Activated CD4-positive, CD25-positive, alpha-beta regulatory T cell (primary cell): ENCODE data around the gene NEUROD1.
"Not testable (repeated sequence)": the region's sequence is repeated elsewhere in the genome, so short reads cannot be mapped to it uniquely, and the experiment has no call there.

Source experiments
- DNase-seq, 4 experiments: peaks; one replicate each; lab custom pipeline; 2025; lab: John Stamatoyannopoulos, UW

Gene NEUROD1

DNA sequence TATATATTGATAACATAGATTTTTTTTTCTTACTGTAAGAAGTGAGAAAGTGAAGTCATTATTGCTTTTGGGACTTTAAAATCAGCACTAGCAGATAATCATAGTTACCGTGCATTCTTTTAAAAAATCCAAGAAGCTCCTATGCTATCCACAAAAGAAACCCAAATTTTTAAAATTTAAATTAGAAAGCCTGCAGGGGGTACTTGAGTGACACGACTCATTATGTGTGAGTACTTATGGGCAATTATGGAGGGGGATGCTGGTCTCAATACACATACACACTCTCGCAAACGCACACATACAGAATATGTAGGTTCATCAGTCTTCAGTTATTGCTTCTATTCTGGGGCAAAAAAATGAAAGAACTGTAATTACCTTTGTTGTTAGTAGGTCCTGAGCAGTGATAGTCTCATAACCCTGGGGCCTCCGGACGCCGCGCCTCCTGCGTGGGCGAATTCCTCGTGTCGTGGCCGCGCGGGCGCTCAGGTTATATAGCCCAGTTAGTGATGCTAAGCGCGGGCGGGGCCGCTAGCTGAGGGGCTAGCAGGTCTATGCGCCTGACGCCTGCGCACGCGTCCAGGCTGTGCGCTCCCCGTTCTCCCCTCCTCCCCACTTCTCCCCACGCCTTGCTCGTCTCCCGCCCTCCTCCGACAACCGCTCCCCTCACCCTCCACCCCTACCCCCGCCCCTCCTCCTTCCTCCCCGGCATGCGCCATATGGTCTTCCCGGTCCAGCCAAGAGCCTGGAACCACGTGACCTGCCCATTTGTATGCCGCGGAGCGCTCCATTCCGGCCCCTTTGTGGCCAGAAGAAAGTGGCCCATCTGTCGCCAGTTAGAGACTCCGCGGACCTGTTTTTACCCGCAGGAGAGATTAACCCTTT is at the start of gene NEUROD1:
TSS of gene NEUROD1 (minus strand) at position 463 of the 882 bp plus-strand sequence. CDS start 1,657 bp downstream, outside the sequence.
- no peak for DNase-seq

DNA sequence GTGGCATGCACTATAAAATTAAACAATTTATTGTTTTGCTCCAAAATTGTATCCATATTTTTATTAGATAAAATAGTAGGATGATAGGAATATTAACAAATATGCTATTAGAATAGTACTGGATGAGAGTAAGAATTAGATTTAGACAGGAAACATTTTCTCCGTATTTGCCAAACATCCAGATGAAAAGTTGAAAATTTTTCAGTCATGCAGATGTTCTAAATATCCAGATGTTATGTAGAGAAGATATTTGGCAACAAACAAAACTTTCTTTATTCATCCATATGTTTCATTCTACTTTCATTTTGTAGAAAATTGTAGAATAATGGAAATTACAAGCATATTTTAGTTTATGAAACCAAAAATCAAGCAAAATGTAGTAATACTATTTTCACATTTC is 45.2 kb upstream of the NEUROD1 start:
- no peak for DNase-seq

DNA sequence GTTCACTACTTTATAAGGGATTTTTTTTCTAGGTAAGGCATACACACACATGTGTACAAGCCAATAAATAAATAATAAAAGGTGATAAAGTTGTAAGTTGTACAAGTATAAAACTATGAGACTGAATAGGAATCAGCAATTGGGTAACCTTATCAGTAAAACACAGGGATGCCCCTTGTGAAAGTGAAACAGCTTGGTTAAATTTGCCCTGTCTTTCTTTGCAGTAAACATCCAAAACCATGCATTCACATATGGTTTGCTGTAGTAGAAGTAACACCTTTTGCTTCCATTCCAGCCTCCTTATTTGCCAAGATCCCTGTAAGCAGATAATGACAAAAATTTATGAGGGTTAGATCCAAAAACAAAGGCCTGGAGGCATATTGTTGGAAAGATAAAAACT is 44.3 kb upstream of the NEUROD1 start:
- no peak for DNase-seq

DNA sequence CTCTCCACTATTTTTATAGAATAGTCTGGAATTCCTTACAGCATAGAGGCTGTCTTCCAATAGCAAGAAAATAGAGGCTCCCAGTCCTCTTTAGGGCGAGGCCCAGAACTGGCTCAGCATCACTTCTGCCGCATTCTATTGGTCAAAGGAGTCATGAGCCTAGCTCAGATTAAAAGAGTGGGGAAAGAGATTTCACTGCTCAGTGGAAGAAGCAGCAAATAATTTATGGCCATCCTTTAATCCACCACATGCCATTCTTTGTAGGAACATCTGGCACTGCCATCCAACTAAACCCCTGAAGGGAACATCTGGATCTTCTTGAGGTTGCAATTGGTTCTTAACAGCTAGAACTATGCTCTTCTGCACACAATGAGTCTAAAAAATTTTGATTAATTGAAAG is 43.4 kb upstream of the NEUROD1 start:
- no peak for DNase-seq

GRCh38 chr2:181715033-181715630 is 34.8 kb upstream of the NEUROD1 start:
- DNase-seq = peak; percentile 9 to 45 (median 22)

DNA sequence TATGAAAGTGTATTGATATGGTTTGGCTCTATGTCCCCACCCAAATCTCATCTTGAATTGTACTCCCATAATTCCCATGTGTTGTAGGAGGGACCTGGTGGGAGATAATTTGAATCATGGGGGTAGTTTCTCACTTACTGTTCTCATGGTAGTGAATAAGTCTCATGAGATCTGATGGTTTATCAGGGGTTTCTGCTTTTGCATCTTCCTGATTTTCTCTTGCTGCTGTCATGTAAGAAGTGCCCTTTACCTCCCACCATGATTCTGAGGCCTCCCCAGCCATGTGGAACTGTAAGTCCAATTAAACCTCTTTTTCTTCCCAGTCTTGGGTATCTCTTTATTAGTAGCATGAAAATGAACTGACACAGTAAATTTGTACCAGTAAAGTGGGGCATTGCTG is 30.7 kb upstream of the NEUROD1 start:
- not testable (repeated sequence) for DNase-seq

DNA sequence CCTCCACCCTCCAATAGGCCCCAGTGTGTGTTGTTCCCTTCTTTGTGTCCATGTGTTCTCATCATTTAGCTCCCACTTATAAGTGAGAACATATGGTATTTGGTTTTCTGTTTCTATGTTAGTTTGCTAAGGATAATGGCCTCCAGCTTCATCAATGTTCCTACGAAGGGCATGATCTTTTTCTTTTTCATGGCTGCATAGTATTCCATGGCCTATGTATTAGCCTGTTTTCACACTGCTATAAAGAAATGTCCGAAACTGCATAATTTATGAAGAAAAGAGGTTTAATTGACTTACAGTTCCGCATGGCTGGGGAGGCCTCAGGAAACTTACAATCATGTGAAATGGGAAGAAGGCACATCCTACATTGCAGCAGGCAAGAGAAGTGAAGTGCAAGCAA is 22.2 kb upstream of the NEUROD1 start:
- not testable (repeated sequence) for DNase-seq

DNA sequence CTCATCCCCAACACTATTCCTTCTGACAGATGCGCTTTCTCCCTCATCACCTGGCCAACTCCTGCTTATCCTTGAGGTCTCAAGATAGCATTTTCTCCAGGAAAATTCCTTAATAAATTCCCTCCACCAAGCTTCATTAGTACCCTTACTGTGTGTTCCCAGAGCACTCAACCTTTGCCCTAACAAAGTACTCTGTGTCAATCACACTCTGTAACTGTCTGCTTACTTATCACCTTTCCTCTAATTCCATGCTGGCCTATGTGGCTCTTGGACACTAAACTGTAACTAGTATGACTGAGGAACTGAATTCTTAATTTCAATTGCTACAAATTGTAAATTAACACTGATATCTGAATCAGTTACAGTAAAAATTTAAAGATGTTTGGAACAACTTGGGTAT is 17.9 kb upstream of the NEUROD1 start:
- DNase-seq = no peak

DNA sequence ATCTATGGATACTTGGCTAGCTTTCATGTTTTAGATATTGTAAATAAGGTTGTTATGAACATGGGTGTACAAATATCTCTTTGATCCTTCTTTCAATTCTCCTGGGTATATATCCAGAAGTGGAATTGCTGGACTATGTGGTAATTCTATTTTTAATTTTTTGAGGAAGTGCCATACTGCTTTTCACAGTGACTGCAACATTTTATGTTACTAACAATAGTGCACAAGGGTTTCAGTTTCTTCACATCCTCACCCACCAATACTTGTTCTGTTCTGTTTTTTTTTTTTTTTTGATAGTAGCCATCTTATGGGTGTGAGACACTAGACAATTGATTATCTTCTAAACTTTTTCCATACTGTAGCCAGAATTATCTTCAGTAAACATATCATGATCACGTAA is 17.3 kb upstream of the NEUROD1 start:
- DNase-seq = no peak

GRCh38 chr2:181697126-181697525 is 16.8 kb upstream of the NEUROD1 start:
- DNase-seq = no peak

- no peak for DNase-seq
Measured at GRCh38 chr2:181694271-181694670, 14.0 kb upstream of the NEUROD1 start.

DNA sequence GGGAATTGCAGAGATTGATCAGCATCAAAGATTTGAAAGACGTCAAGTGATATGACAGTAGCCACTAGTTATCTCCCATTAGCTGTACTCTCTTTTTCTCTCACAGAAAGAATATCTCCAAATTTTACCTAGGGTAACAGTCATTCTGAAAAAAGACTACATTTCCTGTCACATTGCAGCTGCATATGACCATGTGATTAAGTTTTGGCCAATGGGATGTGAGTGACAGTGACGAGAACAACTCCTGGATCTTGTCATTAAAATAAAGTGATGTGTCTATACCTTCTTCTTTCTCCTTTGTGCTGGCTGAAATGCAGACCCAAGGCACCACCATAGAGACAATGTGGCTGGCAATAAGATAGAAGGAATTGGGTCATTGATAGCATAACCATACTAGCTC is 10.5 kb upstream of the NEUROD1 start:
- DNase-seq = no peak

DNA sequence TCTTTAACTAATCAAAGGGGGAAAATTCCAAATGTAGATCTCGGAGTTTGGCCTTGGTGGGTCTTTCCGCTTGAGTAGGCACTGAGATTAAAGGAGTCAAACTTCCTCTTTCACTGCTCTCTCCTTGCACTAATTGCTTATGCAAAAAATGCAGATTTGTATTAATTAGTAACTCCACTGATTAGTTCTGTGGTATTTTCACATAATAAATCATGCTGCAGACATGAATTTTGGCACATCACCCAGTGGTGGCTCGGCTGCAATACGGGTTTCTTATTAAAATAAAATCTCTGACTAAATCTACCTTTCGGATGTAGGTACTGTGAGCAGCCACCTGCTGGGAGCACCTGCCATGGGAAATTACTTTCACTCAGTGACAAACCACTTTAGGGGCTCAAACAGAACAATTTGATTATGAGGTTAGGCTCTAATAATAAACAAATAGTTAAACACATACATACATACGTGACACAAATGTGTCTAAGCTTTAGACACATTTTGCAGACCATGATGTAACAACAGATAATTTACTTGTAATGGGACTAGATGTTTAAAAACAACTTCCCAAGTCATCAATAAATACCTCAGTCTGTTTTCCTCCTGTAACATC is 6.4 kb upstream of the NEUROD1 start:
- DNase-seq = no peak

- no peak for DNase-seq
Measured at GRCh38 chr2:181685150-181685688, 4.9 kb upstream of the NEUROD1 start.

GRCh38 chr2:181684454-181685149 is 4.3 kb upstream of the NEUROD1 start:
- no peak for DNase-seq

GRCh38 chr2:181683518-181684453 is 3.5 kb upstream of the NEUROD1 start:
- DNase-seq = no peak

- no peak for DNase-seq
Measured at GRCh38 chr2:181682795-181683517, 2.6 kb upstream of the NEUROD1 start.

DNA sequence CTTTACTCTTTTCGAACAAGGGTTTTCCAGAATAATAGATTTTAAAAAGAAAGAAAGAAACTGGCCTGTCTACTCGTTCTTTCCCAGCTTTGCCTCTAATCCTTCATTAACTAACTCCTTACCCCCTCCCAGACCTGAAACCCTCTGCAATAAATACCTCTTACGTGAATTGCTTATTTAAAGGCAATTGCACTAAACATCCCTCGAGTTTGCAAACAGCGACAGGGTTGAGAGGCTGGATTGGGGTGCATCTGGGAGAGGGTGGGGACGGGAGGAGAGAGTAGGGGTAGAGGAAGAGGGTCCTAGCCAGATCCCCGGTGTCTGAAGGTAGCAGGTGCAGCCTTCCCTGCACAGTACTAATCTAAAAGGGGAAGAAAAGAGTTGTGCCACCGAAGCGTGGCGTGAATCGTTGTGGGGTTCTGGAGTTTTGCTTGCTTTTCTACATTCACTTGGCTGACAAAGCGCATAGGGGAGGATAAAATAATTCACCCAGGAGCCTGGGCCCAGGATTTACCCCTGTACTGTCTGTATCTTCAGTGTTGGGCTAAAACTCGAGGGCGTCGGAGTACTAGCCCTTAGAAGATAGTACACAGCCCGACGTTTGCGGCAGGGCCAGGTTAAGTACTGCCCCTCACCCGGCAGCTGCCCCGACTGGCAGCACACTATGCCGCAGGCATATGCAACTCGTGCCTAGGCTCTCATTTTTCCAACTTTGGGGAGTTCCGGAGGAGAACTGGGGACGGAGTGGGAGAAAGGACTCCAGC is 1.9 kb upstream of the NEUROD1 start:
- no peak for DNase-seq
